A549 (cell line): Measurements from ENCODE around the gene PRLR. TPM values are rescaled to one million over a fixed set of nuclear protein-coding genes. Genes with fewer than 3 reads are reported as not detected.

ENCODE experiments used
- ATAC-seq, 2 experiments: fragments of 200-7000 bp in 1 of 2; fragments of >200 bp in 1 of 2; cut with Nextera tagmentation in 1 of 2; cut with Tn5 transposase in 1 of 2; 3 replicates each; pipeline versions ENCODE4 v1.8.0 to v1.9.1; 2018 to 2020; ENCODE audit warnings: mild to moderate bottlenecking in 1 of 2, moderate library complexity in 1 of 2
- CTCF ChIA-PET: fragments of 300-600 bp; sonication (Branson Sonifier 250); formaldehyde crosslinking; extraction: SDS; loops from one replicate; lab custom pipeline; 2021; ENCODE audit warnings: antibody characterized with exemption, inconsistent platforms; lab: Yijun Ruan, JAX
- POLR2A ChIA-PET: fragments of 350-600 bp; formaldehyde crosslinking; extraction: SDS; loops from one replicate; lab custom pipeline; 2021; ENCODE audit warnings: antibody characterized with exemption, inconsistent platforms; lab: Yijun Ruan, JAX
- DNase-seq, 2 experiments: peaks; one replicate each; pipeline versions ENCODE4 v3.0.0 to v3.0.0-alpha.2; 2011 to 2016; ENCODE audit warnings: low read depth in 1 of 2, low spot score in 1 of 2
- FAIRE-seq: peaks from 2 replicates; lab custom pipeline; 2011; peaks lifted over from hg19 to GRCh38; lab: Jason Lieb, UNC
- H3K27ac ChIP-seq, 2 experiments: fragments of >200 bp; sonication (Bioruptor Twin); formaldehyde crosslinking; 3 replicates each; pipeline ENCODE4 v1.5.1; 2016 to 2017
- H3K4me1 ChIP-seq: fragments of >200 bp; sonication (Bioruptor Twin); formaldehyde crosslinking; 3 replicates; pipeline ENCODE4 v1.6.1; 2016
- H3K4me2 ChIP-seq: fragments of >200 bp; sonication (Bioruptor Twin); formaldehyde crosslinking; 3 replicates; pipeline ENCODE4 v1.6.1; 2016
- H3K4me3 ChIP-seq: fragments of >200 bp; sonication (Bioruptor Twin); formaldehyde crosslinking; 3 replicates; pipeline ENCODE4 v1.5.1; 2016
- H3K9me3 ChIP-seq: fragments of >200 bp; sonication (Bioruptor Twin); formaldehyde crosslinking; 3 replicates; pipeline ENCODE4 v1.6.1; 2016
- CEBPB ChIP-seq, 2 experiments: fragments of >200 bp in 1 of 2; sonication (Bioruptor Twin) in 1 of 2; formaldehyde crosslinking in 1 of 2; IDR thresholded peaks; 2 replicates each; pipeline ENCODE4 v1.6.1; 2012 to 2016
- E2F6 ChIP-seq: IDR thresholded peaks from 2 replicates; pipeline ENCODE4 v1.6.1; 2012; ENCODE audit warnings: low read depth, borderline replicate concordance
- EHF ChIP-seq: fragments of 250-450 bp; sonication (Bioruptor Pico); IDR thresholded peaks from 2 replicates; pipeline ENCODE4 v1.5.0; 2020; ENCODE audit warnings: mild to moderate bottlenecking
- EHMT2 ChIP-seq: fragments of 200-600 bp; sonication (generic); IDR thresholded peaks from 2 replicates; pipeline ENCODE4 v1.6.1; 2016; ENCODE audit warnings: antibody characterized with exemption, low read depth, mild to moderate bottlenecking, moderate library complexity
- FOSB ChIP-seq: fragments of 250-450 bp; sonication (Bioruptor Pico); IDR thresholded peaks from 2 replicates; pipeline ENCODE4 v1.5.0; 2020; ENCODE audit warnings: mild to moderate bottlenecking, moderate library complexity
- FOSL2 ChIP-seq, 2 experiments: fragments of 450-650 bp in 1 of 2; fragments of >200 bp in 1 of 2; sonication (Bioruptor Twin) in 1 of 2; formaldehyde crosslinking; IDR thresholded peaks; 2 replicates each; pipeline versions ENCODE4 v1.5.0 to v1.6.1; 2016 to 2020; ENCODE audit warnings: mild to moderate bottlenecking in 1 of 2, moderate library complexity in 1 of 2
- HDAC2 ChIP-seq: fragments of 200-600 bp; sonication (generic); IDR thresholded peaks from 2 replicates; pipeline ENCODE4 v1.6.1; 2016
- HEYL ChIP-seq: fragments of 250-450 bp; sonication (Bioruptor Pico); IDR thresholded peaks from 2 replicates; pipeline ENCODE4 v1.8.0; 2021; ENCODE audit warnings: mild to moderate bottlenecking, moderate library complexity
- HMGXB4 ChIP-seq: fragments of 250-450 bp; sonication (Bioruptor Pico); IDR thresholded peaks from 2 replicates; pipeline ENCODE4 v1.5.0; 2021; ENCODE audit warnings: mild to moderate bottlenecking, moderate library complexity, borderline replicate concordance
- HOXA7 ChIP-seq: fragments of 250-450 bp; sonication (Bioruptor Pico); IDR thresholded peaks from 2 replicates; pipeline ENCODE4 v1.5.0; 2020; ENCODE audit warnings: mild to moderate bottlenecking, moderate library complexity
- JUNB ChIP-seq: fragments of >200 bp; sonication (Bioruptor Twin); formaldehyde crosslinking; IDR thresholded peaks from 2 replicates; pipeline ENCODE4 v1.6.1; 2016
- KDM1A ChIP-seq: fragments of 200-600 bp; sonication (generic); IDR thresholded peaks from 2 replicates; pipeline ENCODE4 v1.6.1; 2016; ENCODE audit warnings: low read depth, mild to moderate bottlenecking
- KDM5A ChIP-seq: fragments of 200-600 bp; sonication (generic); IDR thresholded peaks from 2 replicates; pipeline ENCODE4 v1.6.1; 2016; ENCODE audit warnings: antibody characterized with exemption, mild to moderate bottlenecking
- MAFK ChIP-seq: fragments of 450-650 bp; IDR thresholded peaks from 2 replicates; pipeline ENCODE4 v1.6.1; 2014; ENCODE audit not compliant: partially characterized antibody
- MAZ ChIP-seq: fragments of 150-350 bp; IDR thresholded peaks from 2 replicates; pipeline ENCODE4 v1.6.1; 2014; ENCODE audit warnings: antibody characterized with exemption, low read depth, low read length, borderline replicate concordance
- MYC ChIP-seq: IDR thresholded peaks from 2 replicates; pipeline ENCODE4 v1.6.1; 2012; ENCODE audit warnings: mild to moderate bottlenecking, inconsistent platforms, low read length, improper control_type of control experiment, borderline replicate concordance
- NR3C1 ChIP-seq: fragments of >200 bp; sonication (Bioruptor Twin); formaldehyde crosslinking; IDR thresholded peaks from 3 replicates; pipeline ENCODE4 v1.6.1; 2017
- PBX3 ChIP-seq: IDR thresholded peaks from 2 replicates; pipeline ENCODE4 v1.6.1; 2012
- PHF8 ChIP-seq: fragments of 200-600 bp; sonication (generic); IDR thresholded peaks from 2 replicates; pipeline ENCODE4 v1.6.1; 2016; ENCODE audit warnings: low read depth, mild to moderate bottlenecking, antibody characterized with exemption, moderate library complexity, borderline replicate concordance
- POLR2AphosphoS2 ChIP-seq: conservative IDR thresholded peaks from 2 replicates; pipeline ENCODE4 v1.6.1; 2012; ENCODE audit warnings: low read length, improper control_type of control experiment, inconsistent platforms
- REST ChIP-seq: fragments of 200-600 bp; sonication (generic); IDR thresholded peaks from 2 replicates; pipeline ENCODE4 v1.6.1; 2016; ENCODE audit warnings: antibody characterized with exemption, mild to moderate bottlenecking, moderate library complexity
- RFX5 ChIP-seq: fragments of 450-650 bp; IDR thresholded peaks from 2 replicates; pipeline ENCODE4 v1.7.1; 2014; ENCODE audit warnings: antibody characterized with exemption, mild to moderate bottlenecking, moderate library complexity
- RNF2 ChIP-seq: fragments of 200-600 bp; sonication (generic); IDR thresholded peaks from 2 replicates; pipeline ENCODE4 v1.6.1; 2016; ENCODE audit warnings: low read depth, mild to moderate bottlenecking, antibody characterized with exemption, moderate library complexity, borderline replicate concordance
- SMC3 ChIP-seq: fragments of >200 bp; sonication (Bioruptor Twin); formaldehyde crosslinking; IDR thresholded peaks from 3 replicates; pipeline ENCODE4 v1.6.1; 2018; ENCODE audit warnings: inconsistent platforms
- SREBF2 ChIP-seq: fragments of 450-650 bp; IDR thresholded peaks from 2 replicates; pipeline ENCODE4 v1.6.1; 2014; ENCODE audit warnings: mild to moderate bottlenecking, moderate library complexity
- TFCP2L1 ChIP-seq: fragments of 250-450 bp; sonication (Bioruptor Pico); IDR thresholded peaks from 2 replicates; pipeline ENCODE4 v1.5.0; 2021; ENCODE audit warnings: mild to moderate bottlenecking
- TP53 ChIP-seq: fragments of 250-450 bp; sonication (Bioruptor Pico); IDR thresholded peaks from 2 replicates; pipeline ENCODE4 v1.5.0; 2021; ENCODE audit warnings: mild to moderate bottlenecking, moderate library complexity
- ZFP36 ChIP-seq: fragments of 450-650 bp; IDR thresholded peaks from 2 replicates; pipeline ENCODE4 v1.6.1; 2014; ENCODE audit warnings: borderline replicate concordance; ENCODE audit not compliant: partially characterized antibody
- WGBS: methylation state at CpG from one replicate; pipeline ENCODE4 v1.1.6; 2017; ENCODE audit errors: missing lambda C conversion rate; 5-methylcytosine and 5-hydroxymethylcytosine counted together
- polyA plus RNA-seq, 4 experiments: library from polyadenylated mRNA; depleted of rRNA in 3 of 4; stranded (reverse); fragments of >200 nt; fragmentation: RNase III in 1 of 4; extraction: RNeasy Plus Mini Kit Qiagen cat#74134 plus additional on column Dnase treatment in 1 of 4; gene quantifications; 2 replicates in 3 of 4; 3 replicates in 1 of 4; pipeline ENCODE4 v1.2.3, GENCODE V29; 2011 to 2017

The PRLR gene
- polyA plus RNA-seq, 2 of the 4 experiments (the other 2 are of a cell fraction) = 0.09 TPM; not detected in 1

GRCh38 chr5:35045280-35045679 is 185.0 kb downstream of the PRLR start:
- H3K27ac ChIP-seq = no peak overlapping the region
- no peaks in the 10 kb centered on the region for H3K9me3 ChIP-seq
- FAIRE-seq = no peak
- no peak for DNase-seq
- POLR2A ChIA-PET = no interaction called here
- TF ChIP-seq SREBF2 (no peak), ZFP36 (no peak), HMGXB4 (CRISPR knock-in tag) (no peak), TP53 (CRISPR knock-in tag) (no peak), KDM5A (no peak), RFX5 (no peak), NR3C1 (no peak), FOSL2 (IDR thresholded peaks at IDR 0.05) (no peak), FOSL2 (CRISPR knock-in tag; IDR thresholded peaks at IDR 0.05) (no peak), E2F6 (no peak), CEBPB (IDR thresholded peaks at IDR 0.05) (no peak), MYC (no peak), HOXA7 (CRISPR knock-in tag) (no peak), MAZ (no peak), JUNB (no peak), PBX3 (no peak), PHF8 (no peak), MAFK (no peak), POLR2AphosphoS2 (no peak), HEYL (CRISPR knock-in tag) (no peak), EHF (no peak)
- ATAC-seq = no peak
- 2% methylated on average over 1 of the region's 1 CpG for WGBS
- H3K4me1 ChIP-seq = no peaks in the 10 kb centered on the region
- H3K4me2 ChIP-seq = no peak overlapping the region
- no peak overlapping the region for H3K4me3 ChIP-seq
- CTCF ChIA-PET = no interaction called here

- FAIRE-seq (no peak), ATAC-seq (no peak), DNase-seq (no peak)
- no peak overlapping the region for H3K4me2 ChIP-seq
- WGBS = 45% methylated on average over 4 of the region's 4 CpGs
- H3K9me3 ChIP-seq = no peaks in the 10 kb centered on the region
- H3K27ac ChIP-seq = no peak overlapping the region
- CTCF ChIA-PET = no interaction called here
- POLR2A ChIA-PET = no interaction called here
- no peaks in the 10 kb centered on the region for H3K4me1 ChIP-seq
- no peak overlapping the region for H3K4me3 ChIP-seq
- no peak for TF ChIP-seq TFCP2L1 (CRISPR knock-in tag)
- no peak for TF ChIP-seq JUNB
- TF ChIP-seq SMC3 = no peak
- no peak for TF ChIP-seq MAZ
- no peak for TF ChIP-seq EHMT2
- TF ChIP-seq PBX3 = no peak
- TF ChIP-seq NR3C1 = no peak
- TF ChIP-seq HMGXB4 (CRISPR knock-in tag) = no peak
- TF ChIP-seq REST = no peak
- no peak for TF ChIP-seq HDAC2
- no peak for TF ChIP-seq KDM1A
- no peak for TF ChIP-seq FOSB (CRISPR knock-in tag)
- TF ChIP-seq RNF2 = no peak
Measured at GRCh38 chr5:35044649-35045048, 185.6 kb downstream of the PRLR start.
